Upper lobe of left lung (tissue), 6 donors: Measurements from ENCODE around the gene ZNF419. TPM values are rescaled to one million over a fixed set of nuclear protein-coding genes. Genes with fewer than 3 reads are reported as not detected.
A peak's percentile ranks its signal among the peaks of the same experiment; 100 is the strongest.
"Not testable (repeated sequence)": the region's sequence is repeated elsewhere in the genome, so short reads cannot be mapped to it uniquely, and the experiment has no call there.

Source experiments
- ATAC-seq, 2 donors: fragments of 200-7000 bp; cut with Tn5 transposase; one replicate each; pipeline ENCODE4 v1.9.1; 2022; ENCODE audit warnings: mild to moderate bottlenecking in 2 of 2, moderate library complexity in 2 of 2; ENCODE audit not compliant: low FRiP score in 2 of 2
- DNase-seq, 2 donors: peaks; one replicate each; pipeline ENCODE4 v3.0.0-alpha.2; 2019 to 2020
- H3K27ac ChIP-seq, 4 donors: fragments of 200-600 bp; sonication (generic); one replicate each; pipeline ENCODE4 v1.5.1; 2016 to 2019
- H3K27me3 ChIP-seq, 4 donors: fragments of 200-600 bp; sonication (generic); one replicate each; pipeline ENCODE4 v1.5.1; 2017 to 2019
- H3K36me3 ChIP-seq, 4 donors: fragments of 200-600 bp; sonication (generic); one replicate each; pipeline ENCODE4 v1.5.1; 2016 to 2019
- H3K4me1 ChIP-seq, 4 donors: fragments of 200-600 bp; sonication (generic); one replicate each; pipeline ENCODE4 v1.5.1; 2018 to 2019
- H3K4me3 ChIP-seq, 4 donors: fragments of 200-600 bp; sonication (generic); one replicate each; pipeline ENCODE4 v1.5.1; 2017 to 2019; ENCODE audit warnings: mild to moderate bottlenecking in 2 of 4, moderate library complexity in 1 of 4
- H3K9me3 ChIP-seq, 4 donors: fragments of 200-600 bp; sonication (generic); one replicate each; pipeline ENCODE4 v1.5.1; 2018 to 2019
- EP300 ChIP-seq, 4 donors: sonication (generic); formaldehyde crosslinking; IDR thresholded peaks; one replicate each; pipeline ENCODE4 v1.5.1; 2017; ENCODE audit warnings: antibody characterized with exemption in 4 of 4, control low read depth in 2 of 4
- POLR2A ChIP-seq, 4 donors: fragments of 450-650 bp; IDR thresholded peaks; one replicate each; pipeline ENCODE4 v1.5.1; 2016 to 2017; ENCODE audit warnings: antibody characterized with exemption in 4 of 4, mild to moderate bottlenecking in 2 of 4
- POLR2AphosphoS5 ChIP-seq, 2 donors: sonication (generic); formaldehyde crosslinking; IDR thresholded peaks; one replicate each; pipeline ENCODE4 v1.5.1; 2017; ENCODE audit warnings: antibody characterized with exemption in 2 of 2
- WGBS, 2 donors: methylation state at CpG; one replicate each; pipeline ENCODE4 v1.1.5; 2017 to 2018; 5-methylcytosine and 5-hydroxymethylcytosine counted together
- total RNA-seq, 6 donors: library from RNA; depleted of rRNA in 4 of 6; stranded (reverse); fragments of >200 nt in 4 of 6; gene quantifications; one replicate each; pipeline versions ENCODE4 v1.1.0 to v1.2.1, GENCODE V29; 2016 to 2021
- TF ChIP-seq, protein P1 (sequence below), 6 experiments: fragments of 450-650 bp in 4 of 6; fragments of 200-600 bp in 2 of 6; sonication (generic) in 2 of 6; IDR thresholded peaks; one replicate each; pipeline ENCODE4 v1.5.1; 2016 to 2019; ENCODE audit warnings: antibody characterized with exemption in 6 of 6
- donor health status: DM: no; HTN: no; CAD: no; lungs with moderate emphysema.
- donor health status: DM: no; HTN: yes; CAD: no; lungs with severe emphysema.

The ZNF419 gene
- total RNA-seq, 6 donors from 2014 or later: 7.0 to 20.4 (median 9.7) TPM

DNA sequence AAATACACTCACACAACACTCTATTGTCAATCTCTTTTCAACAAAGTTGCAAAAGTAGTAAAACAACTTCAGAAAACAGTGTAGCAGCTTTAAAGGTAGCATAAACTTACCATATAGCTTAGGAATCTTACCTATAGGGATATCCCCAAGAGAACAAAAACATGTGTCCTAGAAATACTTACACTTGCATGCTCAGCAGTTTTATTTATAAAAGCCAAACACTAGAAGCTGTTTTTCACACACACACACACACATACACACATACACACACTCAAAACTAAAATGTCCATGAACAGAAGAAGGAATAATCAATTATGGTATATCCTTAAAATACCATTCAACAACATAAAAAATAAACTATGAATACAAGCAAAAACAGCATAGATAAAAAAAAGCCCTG is 23.9 kb downstream of the ZNF419 start:
- Histone ChIP-seq H3K27ac (no peak overlapping the region), H3K9me3 (peaks cover 13 to 83% (median 58%) of the 10 kb centered on the region in 4 donors), H3K4me1 (no peaks in the 10 kb centered on the region), H3K36me3 (peaks cover 11 to 37% (median 21%) of the 10 kb centered on the region in 4 donors), H3K27me3 (no peaks in the 10 kb centered on the region), H3K4me3 (no peak overlapping the region)
- no peak for TF ChIP-seq EP300 (IDR thresholded peaks at IDR 0.05)
- TF ChIP-seq POLR2A (IDR thresholded peaks at IDR 0.05): no peak
- TF ChIP-seq, protein P1, sequence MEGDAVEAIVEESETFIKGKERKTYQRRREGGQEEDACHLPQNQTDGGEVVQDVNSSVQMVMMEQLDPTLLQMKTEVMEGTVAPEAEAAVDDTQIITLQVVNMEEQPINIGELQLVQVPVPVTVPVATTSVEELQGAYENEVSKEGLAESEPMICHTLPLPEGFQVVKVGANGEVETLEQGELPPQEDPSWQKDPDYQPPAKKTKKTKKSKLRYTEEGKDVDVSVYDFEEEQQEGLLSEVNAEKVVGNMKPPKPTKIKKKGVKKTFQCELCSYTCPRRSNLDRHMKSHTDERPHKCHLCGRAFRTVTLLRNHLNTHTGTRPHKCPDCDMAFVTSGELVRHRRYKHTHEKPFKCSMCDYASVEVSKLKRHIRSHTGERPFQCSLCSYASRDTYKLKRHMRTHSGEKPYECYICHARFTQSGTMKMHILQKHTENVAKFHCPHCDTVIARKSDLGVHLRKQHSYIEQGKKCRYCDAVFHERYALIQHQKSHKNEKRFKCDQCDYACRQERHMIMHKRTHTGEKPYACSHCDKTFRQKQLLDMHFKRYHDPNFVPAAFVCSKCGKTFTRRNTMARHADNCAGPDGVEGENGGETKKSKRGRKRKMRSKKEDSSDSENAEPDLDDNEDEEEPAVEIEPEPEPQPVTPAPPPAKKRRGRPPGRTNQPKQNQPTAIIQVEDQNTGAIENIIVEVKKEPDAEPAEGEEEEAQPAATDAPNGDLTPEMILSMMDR (IDR thresholded peaks at IDR 0.05): no peak
- TF ChIP-seq POLR2AphosphoS5 (IDR thresholded peaks at IDR 0.05): no peak
- ATAC-seq: no peak
- no peak for DNase-seq

GRCh38 chr19:57512845-57513244 is 25.3 kb downstream of the ZNF419 start:
- peaks cover 8 to 81% (median 52%) of the 10 kb centered on the region in 4 donors for H3K9me3 ChIP-seq
- 94 to 97% methylated on average over 6 of the region's 6 CpGs for WGBS, 2 donors
- ATAC-seq (no peak), DNase-seq (no peak)
- peaks cover 0 to 31% (median 15%) of the 10 kb centered on the region in 4 donors for H3K36me3 ChIP-seq
- H3K27ac ChIP-seq: no peak overlapping the region
- H3K4me1 ChIP-seq: no peaks in the 10 kb centered on the region
- TF ChIP-seq POLR2AphosphoS5 (IDR thresholded peaks at IDR 0.05) (no peak), POLR2A (IDR thresholded peaks at IDR 0.05) (no peak), EP300 (IDR thresholded peaks at IDR 0.05) (no peak)
- TF ChIP-seq, protein P1 (IDR thresholded peaks at IDR 0.05): no peak
- no peaks in the 10 kb centered on the region for H3K27me3 ChIP-seq
- no peak overlapping the region for H3K4me3 ChIP-seq

DNA sequence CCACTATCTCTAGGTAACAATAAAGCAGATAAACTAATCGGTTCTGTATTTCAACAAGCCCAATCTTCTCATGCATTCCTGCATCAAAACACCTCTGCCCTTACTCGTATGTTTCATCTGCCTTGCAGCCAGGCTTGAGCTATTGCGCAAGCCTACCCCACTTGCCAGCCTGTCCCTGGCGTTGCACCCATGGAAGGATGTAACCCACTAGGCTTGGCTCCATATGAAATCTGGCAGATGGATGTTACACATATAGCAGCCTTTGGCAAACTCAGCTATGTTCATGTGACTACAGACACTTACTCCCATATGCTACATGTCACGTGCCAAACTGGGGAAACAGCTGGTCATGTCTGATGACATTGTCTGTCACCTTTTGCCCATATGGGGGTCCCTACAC is 27.7 kb downstream of the ZNF419 start:
- 98 to 99% methylated on average over 5 of the region's 5 CpGs for WGBS, 2 donors
- Histone ChIP-seq H3K27me3 (no peaks in the 10 kb centered on the region), H3K9me3 (peaks cover 4 to 78% (median 43%) of the 10 kb centered on the region in 4 donors), H3K4me3 (no peak overlapping the region), H3K27ac (no peak overlapping the region), H3K36me3 (peaks cover 0 to 31% (median 15%) of the 10 kb centered on the region in 4 donors), H3K4me1 (no peaks in the 10 kb centered on the region)
- TF ChIP-seq POLR2AphosphoS5 (IDR thresholded peaks at IDR 0.05) (no peak), POLR2A (IDR thresholded peaks at IDR 0.05) (no peak), EP300 (IDR thresholded peaks at IDR 0.05) (no peak)
- TF ChIP-seq, protein P1 (IDR thresholded peaks at IDR 0.05): no peak
- DNase-seq: no peak
- ATAC-seq: no peak

DNA sequence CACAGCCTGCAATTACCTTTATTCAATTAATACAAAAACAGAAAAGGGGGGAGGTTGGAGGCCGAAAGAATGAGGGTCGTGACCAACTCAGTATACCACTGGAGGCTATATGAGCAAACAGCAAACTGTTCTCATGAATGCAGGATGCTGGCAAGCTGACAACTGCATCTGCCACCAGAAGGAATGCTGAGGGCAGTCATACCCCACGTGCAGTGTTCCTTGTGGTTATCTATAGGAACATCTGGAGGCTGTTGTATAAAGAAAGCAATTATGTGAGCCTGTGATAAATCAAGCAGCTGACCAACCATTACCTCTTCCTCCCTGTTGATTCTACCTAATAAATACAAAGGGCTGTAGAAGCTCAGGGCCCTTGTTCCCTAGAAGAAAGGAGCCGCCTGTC is 30.5 kb downstream of the ZNF419 start:
- DNase-seq, H3K27ac ChIP-seq, H3K4me1 ChIP-seq, ATAC-seq, H3K27me3 ChIP-seq, H3K4me3 ChIP-seq: not testable (repeated sequence)
- peaks cover 2 to 65% (median 20%) of the 10 kb centered on the region in 4 donors for H3K9me3 ChIP-seq
- H3K36me3 ChIP-seq: peaks cover 0 to 31% (median 15%) of the 10 kb centered on the region in 4 donors
- WGBS, 2 donors: 71 to 72% methylated on average over 4 of the region's 4 CpGs

DNA sequence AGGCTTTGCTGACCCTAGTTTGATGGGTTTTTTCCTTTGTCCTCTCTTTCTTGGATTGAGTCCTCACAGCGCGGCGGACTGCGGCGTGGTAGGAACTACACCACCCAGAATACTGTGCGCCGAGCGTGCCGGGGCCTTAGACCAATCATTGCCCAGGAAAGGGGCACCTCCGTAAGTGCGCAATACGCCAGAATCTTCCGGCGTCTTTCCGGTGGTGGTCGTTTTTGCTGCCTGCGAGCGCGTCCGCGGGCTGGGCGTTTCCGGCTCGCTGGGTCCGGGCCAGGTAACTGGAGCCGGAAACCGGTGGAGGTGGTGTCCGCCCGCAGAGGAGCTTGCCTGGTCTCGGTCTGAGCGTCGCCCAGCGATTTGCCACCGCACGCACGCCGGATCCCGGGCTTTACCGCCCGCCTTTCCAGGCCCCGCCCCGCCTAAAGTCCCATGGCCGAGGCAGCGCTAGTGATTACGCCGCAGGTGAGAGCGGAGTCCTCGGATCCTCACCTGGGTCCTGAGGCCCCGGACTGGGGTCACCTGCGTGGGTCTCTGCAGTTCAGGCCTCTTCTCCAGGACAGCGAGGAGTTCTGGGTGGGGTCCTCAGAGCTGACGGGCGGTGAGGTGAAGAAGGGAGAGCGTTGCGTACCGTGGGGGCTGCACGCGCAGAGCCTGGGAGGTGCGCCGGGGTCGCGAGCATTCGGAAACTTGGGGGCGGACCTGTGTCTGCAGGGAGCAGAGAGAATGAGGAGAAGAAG is 39.8 kb downstream of the ZNF419 start, which contains the start of gene ZNF549:
Gene ZNF549, plus strand, starts transcription at position 221 of the 746 bp plus-strand sequence. Its CDS starts 218 bp downstream, at position 439.
- peak; percentile 88 to 94 for DNase-seq

More for the DNA sequence above, 39.8 kb downstream of the ZNF419 start, which contains the start of gene ZNF549:
- peak within 1 kb of the TSS; percentile 64 to 89 (median 75) for H3K4me3 ChIP-seq
- H3K4me1 ChIP-seq: peaks cover 7 to 17% (median 14%) of the 10 kb centered on the region in 4 donors
- H3K27me3 ChIP-seq: no peaks in the 10 kb centered on the region
- H3K36me3 ChIP-seq: peaks cover 0 to 16% (median 4%) of the 10 kb centered on the region in 4 donors
- peak within 1 kb of the TSS; percentile 68 to 90 (median 80) for H3K27ac ChIP-seq
- TF ChIP-seq, protein P1 (IDR thresholded peaks at IDR 0.05): peak in 2 of 6 experiments; percentile 10 to 27
- TF ChIP-seq POLR2AphosphoS5 (IDR thresholded peaks at IDR 0.05): peak; percentile 65 to 76
- peak in 2 of 4 donors; percentile 38 to 45 for TF ChIP-seq POLR2A (IDR thresholded peaks at IDR 0.05)
- no peak for TF ChIP-seq EP300 (IDR thresholded peaks at IDR 0.05)
- peaks cover 0 to 23% (median 18%) of the 10 kb centered on the region in 4 donors for H3K9me3 ChIP-seq
- ATAC-seq: peak; percentile 98 to 100
- WGBS, 2 donors: 4% methylated on average over 24 to 43 of the region's 64 CpGs
